Stimulated activated CD4-positive, alpha-beta T cell treated with anti-CD3 and anti-CD28 coated beads, TNF-alpha, amount 100 ng/mL, for 48 hours (primary cell): ENCODE results near the gene ANTXRL.
"Not testable (repeated sequence)": the region's sequence is repeated elsewhere in the genome, so short reads cannot be mapped to it uniquely, and the experiment has no call there.

Experiments used
- DNase-seq, 3 donors: peaks; one replicate each; pipeline ENCODE4 v3.0.0-alpha.2; 2020; ENCODE audit warnings: low read depth in 3 of 3

The ANTXRL gene

GRCh38 chr10:46286991-46287693 lies at the start of gene ANTXRL:
TSS of gene ANTXRL (plus strand) at chr10:46286997. CDS start at chr10:46287263, 266 bp downstream.
- no peak for DNase-seq

- DNase-seq, result no peak
Observed at GRCh38 chr10:46237815-46238510, 48.8 kb upstream of the ANTXRL start.

- DNase-seq, result no peak
Observed at GRCh38 chr10:46239247-46239646, 47.5 kb upstream of the ANTXRL start.

GRCh38 chr10:46239993-46240683 lies 46.7 kb upstream of the ANTXRL start:
- no peak for DNase-seq

- no peak for DNase-seq
Observed at GRCh38 chr10:46240684-46241565, 45.9 kb upstream of the ANTXRL start.

- no peak for DNase-seq
Observed at GRCh38 chr10:46245381-46245900, 41.4 kb upstream of the ANTXRL start.

GRCh38 chr10:46246400-46247180 lies 40.2 kb upstream of the ANTXRL start:
- not testable (repeated sequence) for DNase-seq

- DNase-seq, result no peak
Observed at GRCh38 chr10:46247181-46247475, 39.7 kb upstream of the ANTXRL start.

- DNase-seq, result no peak
Observed at GRCh38 chr10:46247808-46248569, 38.8 kb upstream of the ANTXRL start.

GRCh38 chr10:46248651-46249146 lies 38.1 kb upstream of the ANTXRL start:
- DNase-seq, result no peak

GRCh38 chr10:46249617-46250344 lies 37.0 kb upstream of the ANTXRL start:
- not testable (repeated sequence) for DNase-seq

- DNase-seq, result no peak
Observed at GRCh38 chr10:46250481-46250880, 36.3 kb upstream of the ANTXRL start.

GRCh38 chr10:46250898-46251856 lies 35.6 kb upstream of the ANTXRL start:
- DNase-seq, result no peak

- DNase-seq, result no peak
Observed at GRCh38 chr10:46251857-46252847, 34.6 kb upstream of the ANTXRL start.

GRCh38 chr10:46253076-46254006 lies 33.5 kb upstream of the ANTXRL start:
- DNase-seq, result no peak

GRCh38 chr10:46254007-46254383 lies 32.8 kb upstream of the ANTXRL start:
- no peak for DNase-seq
